ENCODE data around the gene LPO.

The LPO gene

DNA sequence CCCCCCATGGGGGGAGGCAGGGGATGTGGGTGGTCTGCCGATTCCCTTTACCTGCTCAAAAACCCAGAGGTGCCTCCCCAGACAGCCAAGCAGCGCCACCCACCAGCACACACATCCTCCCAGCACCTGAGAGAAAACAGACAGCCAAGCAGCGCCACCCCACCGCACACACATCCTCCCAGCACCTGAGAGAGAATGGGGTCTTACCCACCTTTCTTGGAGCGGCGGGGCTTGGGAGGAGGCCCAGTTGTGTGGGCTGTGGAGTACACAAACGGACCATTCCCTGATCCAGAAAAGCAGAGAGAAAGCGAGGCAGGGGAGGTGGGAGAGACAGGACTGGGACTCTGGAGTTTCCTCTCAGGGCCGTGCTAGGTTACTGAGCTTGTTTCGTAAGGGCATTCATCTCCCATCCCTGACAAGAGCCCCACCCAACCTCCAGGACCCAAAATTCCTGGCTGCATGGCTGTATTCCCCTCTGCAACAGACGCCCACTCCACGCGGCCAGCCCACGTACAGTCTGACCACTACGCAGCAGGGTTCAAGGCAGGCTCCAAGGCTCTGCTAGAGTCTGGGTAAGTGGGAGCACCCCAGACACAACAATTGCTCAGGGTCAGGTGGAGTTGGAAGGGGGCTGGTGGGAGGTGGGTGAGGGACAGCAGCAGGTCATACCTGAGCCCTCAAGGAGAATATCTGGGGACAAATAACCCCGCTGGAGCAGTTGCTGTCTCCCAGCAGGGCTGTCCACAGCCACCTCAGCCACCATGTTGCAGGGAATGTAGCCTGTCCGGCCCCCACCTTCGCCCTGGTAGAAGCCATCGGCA is 68.0 kb downstream of the LPO start:
- DNase-seq, result no peak

DNA sequence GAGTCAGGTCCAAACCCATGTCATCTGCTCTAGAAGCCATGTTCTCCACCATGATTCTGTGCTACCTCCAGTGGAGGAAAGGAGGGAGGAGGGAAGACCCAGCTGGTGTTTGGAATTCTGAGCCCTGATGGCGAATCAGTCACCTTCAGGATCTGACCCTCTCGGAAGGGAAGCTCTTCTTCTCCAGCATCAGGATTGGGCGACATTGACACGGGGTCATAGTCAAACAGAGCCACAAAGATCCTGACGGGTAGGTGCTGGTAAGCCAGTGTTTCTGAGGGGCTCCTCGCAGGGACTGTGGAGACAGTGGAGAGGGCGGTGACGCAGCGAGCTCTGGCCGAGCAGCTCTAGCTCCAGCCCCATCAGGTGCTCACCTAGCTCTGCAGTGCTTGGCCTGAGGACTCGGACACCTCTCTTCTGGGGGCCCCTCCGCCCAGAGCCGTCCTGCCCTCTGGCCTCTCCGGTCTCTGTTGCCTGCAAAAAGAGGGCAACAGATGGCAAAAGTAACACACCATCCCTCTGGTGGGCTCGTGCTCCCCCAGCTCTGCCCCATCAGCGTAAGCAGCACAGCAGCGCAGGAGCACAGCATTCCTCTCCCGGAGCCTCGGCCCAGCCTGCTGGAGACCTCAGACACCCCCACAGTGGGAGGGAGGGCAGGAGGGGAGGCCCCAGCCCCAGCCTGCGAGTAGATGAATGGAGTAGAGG is 69.2 kb downstream of the LPO start:
- DNase-seq, result no peak

DNA sequence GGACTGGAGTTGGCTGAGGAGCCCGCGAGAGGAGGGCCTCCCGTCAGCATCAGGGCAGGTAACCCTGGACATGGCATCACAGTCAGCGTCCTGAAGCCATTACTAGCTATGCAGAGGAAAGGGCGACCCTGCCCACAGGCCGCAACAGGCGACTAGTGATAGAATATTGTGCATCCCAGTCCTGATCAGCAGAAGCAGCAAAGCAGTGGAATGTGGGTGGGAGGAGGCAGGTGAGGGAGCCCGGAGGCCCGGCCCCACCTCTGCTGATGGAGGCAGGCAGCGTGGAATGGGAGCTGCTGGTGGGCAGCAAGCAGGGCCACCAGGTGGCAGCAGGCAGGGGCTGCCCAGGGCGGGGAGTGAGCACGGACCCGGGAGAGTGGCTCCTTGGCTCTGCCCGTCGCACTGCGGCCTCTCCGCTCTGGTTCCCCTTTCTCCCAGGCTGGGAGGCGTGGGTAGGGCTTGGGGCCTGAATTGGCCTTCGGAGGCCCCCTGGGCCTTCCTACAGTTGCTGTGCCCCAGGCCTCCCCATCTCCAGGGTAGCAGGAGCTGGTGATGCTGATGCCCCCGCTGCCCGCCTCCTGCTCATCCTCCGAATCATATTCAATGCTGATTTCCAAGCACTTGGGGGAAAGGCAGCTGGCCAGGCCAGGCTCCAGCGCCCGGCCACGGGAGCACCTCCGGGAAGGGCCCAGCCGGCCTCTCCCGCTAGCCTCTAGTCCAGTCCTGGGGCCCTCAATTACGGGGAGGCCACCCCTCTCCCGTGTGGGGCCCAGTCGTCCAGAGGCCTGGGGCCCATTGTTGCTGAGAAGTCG is 70.0 kb downstream of the LPO start:
- DNase-seq, result no peak

DNA sequence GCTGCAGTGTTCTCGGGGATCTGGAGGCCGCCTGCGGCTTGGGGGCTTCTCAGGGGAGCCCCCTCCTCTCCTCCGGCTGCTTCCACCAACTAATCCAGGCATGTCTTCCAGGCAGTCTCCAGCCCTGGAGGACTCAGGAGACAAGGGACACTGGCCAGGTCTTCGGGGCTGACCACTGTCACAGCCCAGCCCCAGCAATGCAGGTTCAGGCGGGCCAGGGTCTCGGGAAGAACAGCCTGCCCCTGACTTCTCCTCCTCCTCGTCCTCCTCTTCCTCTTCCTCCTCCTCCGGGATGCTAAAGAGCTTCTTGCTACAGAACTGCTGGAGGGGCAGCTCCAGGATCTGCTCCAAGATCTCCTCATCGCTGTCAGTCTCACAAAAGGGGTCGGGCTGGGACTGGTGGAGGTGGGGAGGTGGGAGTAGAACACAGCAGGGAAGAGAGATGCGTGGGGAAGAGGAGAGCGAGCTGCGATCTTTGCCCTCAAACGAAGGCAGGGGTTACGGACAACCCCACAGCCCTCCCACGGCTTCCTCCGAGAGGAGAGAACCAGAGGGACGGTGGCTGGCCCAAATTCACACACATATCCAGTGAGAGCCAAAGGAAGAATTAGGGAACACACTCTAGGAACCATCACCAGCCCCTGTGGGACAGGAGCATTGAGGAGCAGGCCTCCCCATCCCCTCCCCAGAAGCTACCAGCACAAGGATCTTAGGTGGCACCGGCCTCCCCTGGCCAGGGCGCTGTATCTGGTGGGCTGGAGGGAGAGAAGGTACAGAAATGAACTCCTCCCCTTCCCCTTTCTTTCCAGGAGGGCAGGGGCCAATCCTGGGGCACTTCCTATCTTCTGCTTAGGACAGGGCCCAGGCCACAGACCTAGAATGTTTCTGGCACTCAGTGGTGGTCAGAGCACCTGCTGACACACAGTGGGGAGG is 70.9 kb downstream of the LPO start:
- no peak for DNase-seq

DNA sequence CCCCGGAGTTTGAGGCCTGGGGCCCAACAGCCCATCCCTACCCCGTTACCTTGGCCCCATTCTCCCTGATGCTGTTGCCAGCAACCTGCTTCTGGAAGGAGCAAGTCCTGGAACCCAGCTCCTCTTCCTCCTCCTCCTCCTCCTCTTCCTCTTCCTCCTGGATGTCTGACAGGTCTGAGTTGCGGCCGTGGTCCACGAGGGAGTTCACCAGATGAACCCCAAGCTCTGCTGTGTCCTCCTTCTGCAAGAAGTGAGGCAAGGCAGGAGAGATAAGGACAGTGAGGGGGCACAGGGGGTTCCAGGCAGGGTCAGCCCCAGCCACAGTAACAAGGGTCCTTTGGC is 71.5 kb downstream of the LPO start:
- DNase-seq, result no peak

DNA sequence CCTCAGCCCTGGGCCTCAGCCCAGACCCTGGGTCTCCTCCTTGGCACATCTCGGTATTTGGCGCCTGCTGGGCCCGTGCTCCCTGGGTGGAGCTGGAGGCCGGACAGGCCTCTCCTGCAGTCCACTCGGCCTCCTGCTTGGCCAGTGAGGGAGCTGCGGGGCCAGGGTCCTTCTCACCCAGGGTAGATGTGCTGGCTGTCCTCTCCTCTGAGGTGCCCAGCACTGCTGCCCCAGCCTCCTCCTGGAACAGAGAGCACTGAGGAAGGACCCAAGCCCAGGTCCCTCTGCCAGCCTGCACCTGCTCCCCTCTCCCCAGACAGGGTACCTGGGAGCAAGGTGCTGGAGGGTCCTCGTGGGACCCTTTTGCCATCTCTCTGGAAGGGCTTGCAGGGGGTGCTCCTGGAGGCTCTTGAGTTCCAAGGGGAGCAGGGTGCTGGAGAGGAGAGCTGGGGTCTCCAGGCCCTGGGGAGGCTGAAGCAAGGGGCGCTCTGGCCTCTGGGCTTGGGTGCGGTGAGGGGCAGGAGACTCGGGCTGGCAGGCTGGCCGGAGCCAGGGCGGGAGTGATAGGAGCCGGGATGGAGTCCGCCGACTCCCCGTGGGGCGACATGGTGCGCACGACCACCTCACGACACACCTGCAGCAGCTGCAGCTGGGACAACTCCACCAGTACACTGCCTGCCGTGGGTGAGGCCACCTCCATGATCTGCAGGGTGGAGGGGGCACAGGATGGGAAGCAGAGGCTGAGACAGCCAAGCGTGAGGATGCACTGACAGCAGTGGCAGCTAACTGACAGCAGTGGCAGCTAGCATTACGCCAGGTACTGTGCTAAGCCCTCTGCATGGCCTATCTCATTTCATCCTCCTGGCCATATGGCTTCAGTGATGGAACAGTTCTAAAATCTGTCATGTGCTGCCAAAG is 72.4 kb downstream of the LPO start:
- no peak for DNase-seq

DNA sequence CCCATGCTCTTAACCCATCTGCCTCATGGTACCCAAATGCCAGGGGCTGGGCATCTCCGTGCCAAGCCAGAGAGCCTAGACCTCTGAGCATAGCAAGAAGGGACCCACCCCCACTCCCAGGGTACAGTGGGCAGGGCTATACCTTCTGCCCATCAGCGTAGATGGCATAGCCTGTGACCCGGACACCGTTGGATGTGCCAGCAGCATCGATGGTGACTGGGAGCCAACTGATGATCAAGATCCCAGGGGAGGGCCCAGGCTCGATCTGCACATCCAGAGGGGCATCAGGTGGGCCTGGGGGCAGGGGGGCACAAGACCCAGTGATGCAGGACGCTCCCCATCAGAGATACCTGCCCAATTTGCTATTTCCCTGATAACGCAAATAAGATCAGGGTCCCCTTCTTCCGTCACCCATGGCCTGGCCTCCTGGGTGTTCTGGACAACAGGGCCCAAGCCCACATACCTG is 73.1 kb downstream of the LPO start:
- no peak for DNase-seq

DNA sequence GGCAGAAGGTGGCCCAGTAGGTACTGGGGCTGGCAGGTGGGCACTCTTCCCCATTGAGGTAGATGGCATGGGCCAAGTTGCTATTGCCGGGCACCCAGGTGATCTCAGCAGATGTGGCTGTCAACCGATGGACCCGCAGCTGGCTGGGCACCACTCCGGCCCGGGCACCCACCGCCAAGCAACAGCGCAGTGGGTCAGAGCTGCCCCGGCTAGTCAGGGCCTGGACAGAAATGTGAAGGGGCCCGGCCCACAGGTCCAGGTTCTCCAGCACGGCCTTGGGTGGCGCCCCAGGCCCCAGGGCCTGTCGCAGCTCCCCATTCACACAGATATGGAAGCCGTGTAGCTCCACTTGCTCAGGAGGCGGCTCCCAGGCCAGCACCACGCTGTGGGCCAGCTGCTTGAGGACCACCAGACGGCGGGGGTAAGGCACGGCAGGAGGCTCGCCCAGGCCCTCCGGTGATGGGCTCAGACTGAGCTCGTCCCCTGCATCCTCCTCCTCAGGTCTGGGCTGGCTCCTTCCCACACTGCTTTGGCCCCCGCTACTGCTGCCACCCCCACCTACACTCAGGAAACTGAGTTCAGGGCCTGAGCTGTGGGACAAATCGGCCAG is 73.7 kb downstream of the LPO start:
- no peak for DNase-seq

DNA sequence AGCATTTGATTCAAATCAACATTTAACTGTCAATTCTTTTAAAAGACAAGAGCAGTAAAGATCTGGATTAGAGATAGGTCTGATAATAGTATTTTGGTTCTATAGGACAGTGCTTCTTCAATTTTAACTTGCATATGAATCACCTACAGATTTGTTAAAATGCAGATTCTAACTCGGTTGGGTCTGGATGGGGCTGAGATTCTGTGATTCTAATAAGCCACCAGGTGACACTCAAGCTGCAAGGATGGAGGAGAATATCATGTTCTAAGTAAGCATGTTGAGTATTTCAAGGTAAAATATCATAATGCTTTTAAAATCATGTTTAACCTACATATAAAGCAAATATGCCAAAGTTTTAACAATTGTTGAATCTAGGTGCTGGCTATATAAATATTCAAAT is 74.4 kb downstream of the LPO start:
- no peak for DNase-seq

DNA sequence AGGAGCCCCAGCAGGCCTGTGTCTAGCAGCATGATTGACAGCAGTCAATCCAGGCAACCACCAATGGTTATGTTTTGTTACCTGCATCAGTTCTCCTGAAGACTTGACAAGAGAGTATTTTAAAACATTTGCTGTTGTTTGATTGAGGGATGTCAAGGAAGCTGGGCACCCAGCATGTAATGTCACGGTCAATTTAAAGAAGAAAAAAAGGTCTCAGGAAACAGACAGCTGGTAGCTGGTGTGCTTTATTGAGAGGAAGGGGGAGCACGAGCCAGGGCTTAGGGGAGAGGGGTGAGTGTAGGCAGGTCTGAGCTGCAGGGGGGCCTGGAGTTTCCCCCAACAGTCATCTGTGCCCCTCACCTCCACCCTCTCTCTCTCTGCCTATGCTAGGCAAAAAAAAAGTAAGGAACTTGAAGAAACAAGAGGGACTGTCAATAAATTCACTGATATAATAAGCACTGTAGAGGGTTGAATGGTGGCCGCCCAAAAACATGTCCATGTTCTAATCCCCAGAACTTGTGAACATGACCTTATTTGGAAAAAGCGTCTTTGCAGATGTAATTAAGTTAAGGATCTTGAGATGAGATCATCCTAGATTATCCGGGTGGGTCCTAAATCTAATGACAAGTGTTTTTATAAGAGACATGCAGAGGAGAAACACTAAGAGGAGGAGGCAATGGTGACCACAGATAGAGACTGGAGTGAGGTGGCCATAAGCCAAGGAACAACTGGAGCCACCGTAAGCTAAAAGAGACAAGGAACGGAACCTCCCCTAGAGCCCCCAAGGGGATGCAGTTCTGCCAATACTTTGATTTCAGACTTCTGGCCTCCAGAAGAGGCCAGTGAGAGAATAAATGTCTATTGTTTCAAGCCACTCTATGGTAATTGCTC is 75.7 kb downstream of the LPO start:
- DNase-seq, result no peak

DNA sequence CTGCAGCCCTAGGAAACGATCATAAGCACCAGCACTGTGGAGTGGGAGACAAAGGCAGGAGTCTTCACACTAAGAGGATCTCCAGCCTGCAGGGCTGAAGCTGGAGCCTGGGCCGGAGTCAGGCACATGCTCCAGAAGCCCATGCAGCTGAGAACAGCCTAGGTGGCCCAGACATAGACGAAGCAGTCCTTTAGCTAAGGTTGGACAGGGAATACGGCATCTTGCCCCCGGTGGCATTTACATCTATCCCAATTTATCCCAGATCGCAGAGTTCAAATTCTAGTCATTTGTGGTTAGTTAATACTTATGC is 76.3 kb downstream of the LPO start:
- DNase-seq, result no peak

DNA sequence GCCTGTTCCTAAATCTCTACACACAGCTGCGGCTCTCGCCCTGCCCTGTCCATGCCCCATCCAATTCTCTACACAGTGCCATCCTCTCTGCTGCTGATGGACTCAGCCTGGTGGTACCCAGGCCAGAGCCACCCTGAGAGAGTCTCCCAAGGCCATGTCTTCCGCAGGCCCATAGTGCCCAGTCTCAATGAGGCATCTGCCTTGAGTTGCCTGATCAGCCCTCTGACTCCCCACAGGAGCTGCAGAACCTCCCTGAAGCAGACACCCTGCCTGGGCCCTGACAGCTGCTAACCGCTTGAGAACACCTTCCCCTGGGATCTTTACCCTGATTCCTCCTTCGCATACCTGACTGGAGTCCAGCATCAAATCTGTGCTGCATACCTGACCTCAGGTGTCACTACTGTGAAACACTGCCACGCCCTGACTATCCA is 76.9 kb downstream of the LPO start:
- no peak for DNase-seq

DNA sequence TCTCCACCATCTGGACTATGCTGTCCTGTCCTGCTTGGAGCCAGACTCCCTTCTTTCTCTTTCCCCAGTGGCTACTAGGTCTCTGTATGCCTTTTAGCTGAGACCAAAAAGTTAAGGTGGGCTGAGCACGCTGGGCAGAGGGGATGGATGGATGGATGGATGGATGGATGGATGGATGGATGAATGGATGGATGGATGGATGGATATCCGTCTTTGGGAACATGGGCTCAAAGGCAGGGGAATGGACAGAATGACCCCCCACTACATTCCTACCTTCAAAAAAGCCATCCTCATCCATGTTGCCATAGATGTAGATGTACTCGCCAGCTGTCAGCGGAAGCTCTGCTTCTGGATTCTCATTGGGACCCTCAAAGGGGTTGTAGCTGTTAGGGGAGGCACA is 77.4 kb downstream of the LPO start:
- DNase-seq, result no peak

DNA sequence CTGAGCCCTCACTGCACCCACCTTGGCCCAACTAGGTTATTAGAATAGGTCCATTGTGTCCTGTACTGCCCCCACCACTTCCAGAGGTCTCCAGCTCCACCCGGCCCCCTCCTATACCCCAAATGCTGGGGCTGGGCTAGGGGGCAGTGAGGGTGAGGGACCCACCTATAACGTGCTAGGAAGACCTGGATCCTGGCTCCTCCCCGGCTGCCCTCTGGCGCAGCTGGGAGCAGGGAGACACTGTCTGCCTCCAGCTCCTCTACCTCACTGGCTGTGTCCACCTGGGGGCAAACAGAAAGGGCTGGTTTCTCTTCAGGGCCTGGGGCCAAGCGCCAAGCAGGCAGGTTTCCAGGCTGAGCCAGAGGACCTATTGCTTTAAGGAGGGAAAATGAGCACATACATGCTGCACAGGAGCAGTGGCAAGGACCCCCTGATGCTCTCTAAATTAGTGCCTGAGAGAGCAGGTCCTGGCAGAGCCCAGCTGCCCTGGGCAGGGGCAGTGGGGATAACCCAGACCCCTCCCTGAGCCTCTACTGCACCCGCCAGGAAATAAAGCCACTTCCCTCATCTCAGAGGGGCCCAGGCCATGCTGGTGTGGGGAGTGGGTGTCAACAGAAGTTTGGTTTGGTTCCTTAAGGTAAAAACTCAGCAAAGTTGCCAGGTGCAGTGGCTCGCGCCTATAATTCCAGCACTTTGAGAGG is 78.0 kb downstream of the LPO start:
- DNase-seq, result no peak

DNA sequence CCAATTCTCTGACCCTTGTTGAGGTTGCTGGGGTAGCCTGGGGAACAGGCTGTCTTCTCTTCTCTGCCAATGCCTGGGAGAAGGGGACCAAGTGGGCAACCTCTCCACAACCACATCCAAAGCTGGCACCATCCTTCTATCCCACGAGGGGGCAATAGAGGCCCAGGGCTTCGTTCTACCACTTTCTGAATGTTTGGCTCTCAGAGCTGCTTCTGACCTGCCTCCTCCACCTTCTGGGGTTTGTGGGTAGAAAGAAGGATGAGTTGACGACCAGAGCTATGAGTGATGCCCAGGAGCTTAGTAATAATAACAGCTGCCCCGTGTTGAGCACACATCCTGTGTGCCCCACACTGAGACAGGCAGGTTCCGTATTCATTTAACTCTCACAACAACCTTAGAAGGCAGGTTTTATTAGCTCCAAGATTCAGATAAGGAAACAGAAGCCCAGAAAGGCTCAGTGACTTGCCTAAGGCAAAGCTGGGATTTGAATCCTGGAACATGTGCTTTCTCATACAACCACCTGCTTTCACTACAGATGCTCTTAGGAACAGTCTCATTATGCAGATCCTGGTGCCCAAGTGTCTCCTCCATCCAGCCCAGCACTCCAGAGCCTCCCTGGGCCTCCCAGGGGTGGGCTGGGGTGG is 79.2 kb downstream of the LPO start:
- DNase-seq, result peak; percentile 32

DNA sequence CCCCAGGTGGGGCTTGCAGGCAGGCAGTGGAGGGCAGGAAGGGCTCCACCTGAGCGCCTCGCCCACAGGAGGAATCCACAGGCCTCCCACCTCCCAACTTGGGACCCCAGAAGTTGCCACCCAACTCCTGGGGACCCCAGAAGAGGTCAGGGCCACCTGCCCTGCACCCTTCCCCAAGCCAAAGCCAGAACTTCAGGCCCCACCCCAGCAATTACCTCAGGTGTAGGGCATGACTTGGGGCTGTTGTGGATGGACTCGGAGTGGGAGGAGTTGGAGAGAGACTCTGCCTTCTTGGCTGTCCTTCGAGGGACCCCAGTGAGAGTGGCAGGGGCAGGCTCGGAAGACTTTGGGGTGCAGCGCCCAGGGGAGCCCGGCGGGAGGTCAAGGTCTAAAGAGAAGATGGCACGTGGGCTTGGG is 79.7 kb downstream of the LPO start:
- no peak for DNase-seq

Measured in DMS153 (cell line).